Erythroblast (primary cell): Measurements from ENCODE around the gene EIF3K.

ENCODE experiments used
- GATA1 ChIP-seq: IDR thresholded peaks from 2 replicates; pipeline ENCODE4 v1.6.1; 2011; ENCODE audit warnings: low read depth, mild to moderate bottlenecking, control low read depth, low read length, moderate library complexity
- POLR2A ChIP-seq: IDR thresholded peaks from 2 replicates; pipeline ENCODE4 v1.6.1; 2011; ENCODE audit warnings: mild to moderate bottlenecking, low read length

- TF ChIP-seq POLR2A = no peak
- no peak for TF ChIP-seq GATA1
Measured at GRCh38 chr19:38644719-38645118, 25.7 kb downstream of the EIF3K start.
